ENCODE data around the gene ASXL2. TPM values are rescaled to one million over a fixed set of nuclear protein-coding genes. Genes with fewer than 3 reads are reported as not detected.
A peak's percentile ranks its signal among the peaks of the same experiment; 100 is the strongest.

Gene ASXL2
- total and polyA plus RNA-seq, 2 of the 13 experiments (the other 11 are each of a cell fraction or from before 2014, with no cell fraction given): 12.1 to 19.2 TPM

- TF ChIP-seq ZNF30 (CRISPR knock-in tag; IDR thresholded peaks at IDR 0.05) (no peak), ZNF577 (CRISPR knock-in tag; IDR thresholded peaks at IDR 0.05; ENCODE audit: borderline replicate concordance, low read depth) (no peak), ZEB1 (IDR thresholded peaks at IDR 0.05; ENCODE audit: insufficient replicate concordance, low read depth) (peak; percentile 97), ZNF407 (CRISPR knock-in tag; IDR thresholded peaks at IDR 0.05; ENCODE audit: not compliant biosample characterization) (no peak), ZNF629 (CRISPR knock-in tag; conservative IDR thresholded peaks at IDR 0.05) (0 out of 2 replicates have a peak, but pooled peaks have one; percentile 27), ZNF572 (CRISPR knock-in tag; IDR thresholded peaks at IDR 0.05) (no peak), GABPB1 (CRISPR knock-in tag; IDR thresholded peaks at IDR 0.05) (no peak), ZNF841 (CRISPR knock-in tag; IDR thresholded peaks at IDR 0.05; ENCODE audit: borderline replicate concordance) (no peak), KMT2A (CRISPR knock-in tag; IDR thresholded peaks at IDR 0.05) (0 out of 2 replicates have a peak, but pooled peaks have one; percentile 58), ZFP37 (CRISPR knock-in tag; IDR thresholded peaks at IDR 0.05; ENCODE audit: borderline replicate concordance) (no peak), CREM (IDR thresholded peaks at IDR 0.05) (peak; percentile 53; the same call in 1 of the 2 replicates), CREM (CRISPR knock-in tag; IDR thresholded peaks at IDR 0.05) (no peak), MZF1 (CRISPR knock-in tag; IDR thresholded peaks at IDR 0.05; ENCODE audit: borderline replicate concordance) (no peak), ISL2 (CRISPR knock-in tag; IDR thresholded peaks at IDR 0.05) (peak; percentile 90), CREB3 (CRISPR knock-in tag; IDR thresholded peaks at IDR 0.05) (no peak), CHCHD3 (CRISPR knock-in tag; IDR thresholded peaks at IDR 0.05) (no peak), ZNF891 (CRISPR knock-in tag; IDR thresholded peaks at IDR 0.05) (no peak), TGIF2 (CRISPR knock-in tag; IDR thresholded peaks at IDR 0.05) (0 out of 2 replicates have a peak, but pooled peaks have one; percentile 44), ZSCAN5A (CRISPR knock-in tag; IDR thresholded peaks at IDR 0.05; ENCODE audit: borderline replicate concordance) (no peak)
These were observed 91.3 kb downstream of the ASXL2 start (continued) for GRCh38 chr2:25787020-25787419.
